Transverse colon (tissue), 4 donors: ENCODE results near the gene NDUFC2. TPM values are rescaled to one million over a fixed set of nuclear protein-coding genes. Genes with fewer than 3 reads are reported as not detected.
"Not testable (repeated sequence)": the region's sequence is repeated elsewhere in the genome, so short reads cannot be mapped to it uniquely, and the experiment has no call there.

Experiments used
- DNase-seq: peaks from one replicate; pipeline ENCODE4 v3.0.0-alpha.2; 2019
- H3K27ac ChIP-seq, 4 donors: fragments of 200-600 bp; sonication (generic); 2 replicates each; pipeline ENCODE4 v1.5.1; 2016 to 2018; ENCODE audit warnings: inconsistent platforms in 4 of 4
- H3K27me3 ChIP-seq: fragments of 200-600 bp; sonication (generic); 2 replicates; pipeline ENCODE4 v1.5.1; 2017; ENCODE audit warnings: inconsistent platforms
- H3K36me3 ChIP-seq, 4 donors: fragments of 200-600 bp; sonication (generic); 2 replicates each; pipeline ENCODE4 v1.5.1; 2017 to 2019; ENCODE audit warnings: inconsistent platforms in 4 of 4
- H3K4me1 ChIP-seq, 4 donors: fragments of 200-600 bp; sonication (generic); 2 replicates each; pipeline ENCODE4 v1.5.1; 2017 to 2020; ENCODE audit warnings: inconsistent platforms in 4 of 4
- H3K4me3 ChIP-seq, 4 donors: fragments of 200-600 bp; sonication (generic); 1 replicate in 1 of 4; 2 replicates in 3 of 4; pipeline versions ENCODE4 v1.5.1 to v1.6.1; 2017 to 2019; ENCODE audit warnings: inconsistent platforms in 4 of 4
- H3K9me3 ChIP-seq, 2 donors: fragments of 200-600 bp; sonication (generic); 2 replicates each; pipeline ENCODE4 v1.5.1; 2017 to 2019; ENCODE audit warnings: inconsistent platforms in 2 of 2
- EP300 ChIP-seq: sonication (generic); formaldehyde crosslinking; IDR thresholded peaks from one replicate; pipeline ENCODE4 v1.6.1; 2017; ENCODE audit warnings: antibody characterized with exemption, low read depth
- POLR2A ChIP-seq: fragments of 450-650 bp; IDR thresholded peaks from one replicate; pipeline ENCODE4 v1.6.1; 2016; ENCODE audit warnings: antibody characterized with exemption, mild to moderate bottlenecking, moderate library complexity
- POLR2AphosphoS5 ChIP-seq, 3 donors: sonication (generic); formaldehyde crosslinking; IDR thresholded peaks; one replicate each; pipeline ENCODE4 v1.6.1; 2016; ENCODE audit warnings: antibody characterized with exemption in 3 of 3
- WGBS, 2 donors: methylation state at CpG; one replicate each; pipeline ENCODE4 v1.1.5; 2018; ENCODE audit warnings: low coverage in 1 of 2; 5-methylcytosine and 5-hydroxymethylcytosine counted together
- in situ Hi-C, 4 donors: fragments of 200-750 bp; cut with MboI; loops; one replicate each; pipeline versions ENCODE4 v1.15.0 to v1.15.1; 2017; ENCODE audit warnings: low sequenced_read_pairs in 3 of 4, low pct_ligation_motif_present in 1 of 4, low pct_unique_long_range_greater_than_20kb in 1 of 4
- intact Hi-C: fragments of 100-400 bp; cut with DNase I; formaldehyde crosslinking; loops from one replicate; pipeline ENCODE4 v1.15.1; 2023; ENCODE audit warnings: low total_unique reads
- total RNA-seq, 4 donors: library from RNA; depleted of rRNA; stranded (reverse); fragments of >200 nt; gene quantifications; one replicate each; pipeline ENCODE4 v1.1.0, GENCODE V29; 2016
- TF ChIP-seq, protein P1 (sequence below), 5 experiments: fragments of 200-600 bp in 3 of 5; fragments of 450-650 bp in 2 of 5; sonication (generic) in 3 of 5; IDR thresholded peaks; 1 replicate in 2 of 5; 2 replicates in 3 of 5; pipeline ENCODE4 v1.5.1; 2016 to 2017; ENCODE audit warnings: antibody characterized with exemption in 5 of 5, inconsistent platforms in 3 of 5, mild to moderate bottlenecking in 2 of 5, moderate library complexity in 1 of 5

NDUFC2 gene
- total RNA-seq, 4 donors from 2014 or later, result 6.0 to 123 (median 68.4) TPM

DNA sequence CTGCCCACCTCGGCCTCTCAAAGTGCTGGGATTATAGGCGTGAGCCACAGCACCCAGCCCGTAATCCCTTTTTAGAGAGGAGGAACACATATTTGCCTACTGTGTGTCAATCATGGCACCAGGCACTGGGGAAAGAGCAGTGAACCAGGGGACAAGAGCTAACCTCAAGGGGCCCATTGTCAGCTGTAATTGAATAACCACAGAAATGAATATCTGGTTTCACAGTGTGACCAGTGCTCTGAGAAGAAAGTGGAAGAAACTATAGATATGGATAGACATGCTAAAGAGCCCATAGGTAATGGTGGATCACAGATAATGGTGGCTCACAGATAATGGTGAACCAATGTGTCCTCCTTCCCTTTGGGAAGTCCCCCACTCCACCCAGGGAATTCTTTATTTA lies 48.0 kb downstream of the NDUFC2 start:
- Histone ChIP-seq H3K27ac (no peak overlapping the region), H3K4me1 (peaks cover 4 to 23% (median 9%) of the 10 kb centered on the region in 4 donors), H3K36me3 (no peaks in the 10 kb centered on the region), H3K27me3 (no peaks in the 10 kb centered on the region), H3K4me3 (no peak overlapping the region), H3K9me3 (no peaks in the 10 kb centered on the region)
- 89% methylated on average over 3 of the region's 3 CpGs; no CpG with 5 or more reads in 1 of the 2 donors for WGBS, 2 donors
- TF ChIP-seq POLR2AphosphoS5 (IDR thresholded peaks at IDR 0.05) (no peak), EP300 (no peak), POLR2A (no peak)
- TF ChIP-seq, protein P1, sequence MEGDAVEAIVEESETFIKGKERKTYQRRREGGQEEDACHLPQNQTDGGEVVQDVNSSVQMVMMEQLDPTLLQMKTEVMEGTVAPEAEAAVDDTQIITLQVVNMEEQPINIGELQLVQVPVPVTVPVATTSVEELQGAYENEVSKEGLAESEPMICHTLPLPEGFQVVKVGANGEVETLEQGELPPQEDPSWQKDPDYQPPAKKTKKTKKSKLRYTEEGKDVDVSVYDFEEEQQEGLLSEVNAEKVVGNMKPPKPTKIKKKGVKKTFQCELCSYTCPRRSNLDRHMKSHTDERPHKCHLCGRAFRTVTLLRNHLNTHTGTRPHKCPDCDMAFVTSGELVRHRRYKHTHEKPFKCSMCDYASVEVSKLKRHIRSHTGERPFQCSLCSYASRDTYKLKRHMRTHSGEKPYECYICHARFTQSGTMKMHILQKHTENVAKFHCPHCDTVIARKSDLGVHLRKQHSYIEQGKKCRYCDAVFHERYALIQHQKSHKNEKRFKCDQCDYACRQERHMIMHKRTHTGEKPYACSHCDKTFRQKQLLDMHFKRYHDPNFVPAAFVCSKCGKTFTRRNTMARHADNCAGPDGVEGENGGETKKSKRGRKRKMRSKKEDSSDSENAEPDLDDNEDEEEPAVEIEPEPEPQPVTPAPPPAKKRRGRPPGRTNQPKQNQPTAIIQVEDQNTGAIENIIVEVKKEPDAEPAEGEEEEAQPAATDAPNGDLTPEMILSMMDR (IDR thresholded peaks at IDR 0.05), result no peak
- no peak for DNase-seq
- intact Hi-C loops (no loop called here), in situ Hi-C loops (no loop called here)

- in situ Hi-C loops (no loop called here), intact Hi-C loops (no loop called here)
- WGBS, 2 donors, result 30 to 50% methylated on average over 3 to 7 of the region's 7 CpGs
- Histone ChIP-seq H3K27me3 (no peaks in the 10 kb centered on the region), H3K4me3 (no peak overlapping the region), H3K9me3 (no peaks in the 10 kb centered on the region), H3K4me1 (peaks cover 4 to 23% (median 8%) of the 10 kb centered on the region in 4 donors), H3K36me3 (no peaks in the 10 kb centered on the region), H3K27ac (peak overlapping the region; percentile 2 to 27 (median 20))
- peak; percentile 73 for DNase-seq
- no peak for TF ChIP-seq EP300
- no peak for TF ChIP-seq POLR2AphosphoS5 (IDR thresholded peaks at IDR 0.05)
- TF ChIP-seq, protein P1 (IDR thresholded peaks at IDR 0.05), result no peak
- no peak for TF ChIP-seq POLR2A
Observed at GRCh38 chr11:78030429-78031325, 49.0 kb downstream of the NDUFC2 start.

DNA sequence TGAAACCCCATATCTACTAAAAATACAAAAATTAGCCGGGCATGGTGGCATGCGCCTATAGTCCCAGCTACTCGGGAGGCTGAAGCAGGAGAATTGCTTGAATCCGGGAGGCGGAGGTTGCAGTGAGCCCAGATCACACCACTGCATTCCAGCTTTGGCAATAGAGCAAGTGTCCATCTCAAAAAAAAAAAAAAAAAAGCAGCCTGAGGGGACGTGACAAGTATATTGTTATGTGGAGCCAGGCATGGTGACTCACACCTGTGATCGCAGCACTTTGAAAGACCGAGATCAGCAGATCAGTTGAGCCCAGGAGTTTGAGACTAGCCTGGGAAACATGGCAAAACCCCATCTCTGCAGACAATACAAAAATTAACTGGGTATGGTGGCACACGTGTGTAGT lies 51.2 kb downstream of the NDUFC2 start:
- H3K27ac ChIP-seq, H3K27me3 ChIP-seq, H3K9me3 ChIP-seq, H3K36me3 ChIP-seq, DNase-seq, in situ Hi-C loops, intact Hi-C loops, H3K4me3 ChIP-seq: not testable (repeated sequence)
- H3K4me1 ChIP-seq, result peaks cover 4 to 27% (median 8%) of the 10 kb centered on the region in 4 donors
- 82 to 89% methylated on average over 2 to 9 of the region's 9 CpGs for WGBS, 2 donors

DNA sequence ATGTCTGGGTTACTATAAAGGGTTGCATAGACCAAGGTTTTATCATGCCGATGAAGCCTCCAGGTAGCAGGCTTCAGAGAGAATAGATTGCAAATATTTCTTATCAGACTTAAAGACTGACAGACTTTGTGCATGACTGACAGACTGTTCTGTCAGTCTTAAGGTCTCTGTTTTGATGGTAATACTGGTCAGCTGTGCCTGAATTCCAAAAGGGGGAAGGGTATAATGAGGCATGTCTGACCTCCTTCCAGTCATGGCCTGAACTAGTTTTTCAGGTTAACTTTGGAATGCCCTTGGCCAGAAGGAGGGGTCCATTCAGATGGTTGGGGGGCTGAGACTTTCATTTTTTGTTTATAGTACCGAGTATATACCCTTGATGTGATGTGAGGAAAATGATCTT lies 51.9 kb downstream of the NDUFC2 start:
- Histone ChIP-seq H3K27ac (no peak overlapping the region), H3K36me3 (no peaks in the 10 kb centered on the region), H3K9me3 (no peaks in the 10 kb centered on the region), H3K4me1 (peaks cover 4 to 29% (median 8%) of the 10 kb centered on the region in 4 donors), H3K27me3 (no peaks in the 10 kb centered on the region), H3K4me3 (no peak overlapping the region)
- TF ChIP-seq POLR2AphosphoS5 (IDR thresholded peaks at IDR 0.05) (no peak), POLR2A (no peak), EP300 (no peak)
- TF ChIP-seq, protein P1 (IDR thresholded peaks at IDR 0.05), result no peak
- intact Hi-C loops, result no loop called here
- DNase-seq, result no peak
- in situ Hi-C loops, result no loop called here
- 86 to 100% methylated on average over 2 of the region's 2 CpGs for WGBS, 2 donors
